Measurements from ENCODE around the gene FAM83B. TPM values are rescaled to one million over a fixed set of nuclear protein-coding genes. Genes with fewer than 3 reads are reported as not detected.

Gene FAM83B
- 0.03 to 0.09 TPM (median 0.03 TPM) in 5 replicates for total RNA-seq (2022; extraction: Qiagen RNA extraction)

GRCh38 chr6:54846243-54846856 is at the start of gene FAM83B:
FAM83B (plus strand) TSS chr6:54846771; CDS start chr6:54870247, 23,476 bp downstream.

